ENCODE results near the gene RAET1E.

DNA sequence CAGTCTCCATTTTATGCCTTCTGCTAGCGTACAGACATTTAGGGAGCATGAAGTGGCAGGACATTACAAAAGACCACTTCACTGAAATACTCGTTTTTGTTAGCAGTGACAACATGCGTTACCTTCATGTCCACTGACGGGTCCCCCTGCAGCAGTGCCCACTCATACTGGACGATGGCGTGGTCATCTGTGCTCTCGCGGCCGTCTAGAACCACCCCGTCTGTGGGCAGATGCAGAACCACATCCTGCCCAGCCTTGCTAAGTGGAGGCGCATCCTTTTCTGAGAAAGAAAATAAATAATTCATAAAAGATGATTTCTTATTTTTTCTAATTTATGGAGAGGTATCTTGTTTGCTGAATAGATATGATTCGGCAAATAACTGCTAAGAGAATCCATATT is 45.0 kb downstream of the RAET1E start:
- TF ChIP-seq GATA2 (IDR thresholded peaks at IDR 0.05; ENCODE audit: low read depth, low read length): no peak
- TF ChIP-seq GATA3 (IDR thresholded peaks at IDR 0.05; ENCODE audit: low read depth, low read length): no peak

Data from SH-SY5Y (cell line).